ENCODE results near the gene SKIC2. TPM values are rescaled to one million over a fixed set of nuclear protein-coding genes. Genes with fewer than 3 reads are reported as not detected.

Gene SKIC2
- total and polyA plus RNA-seq, 2 of the 8 experiments (the other 6 are each of a cell fraction or from before 2014, with no cell fraction given): 42.1 to 59.7 TPM

DNA sequence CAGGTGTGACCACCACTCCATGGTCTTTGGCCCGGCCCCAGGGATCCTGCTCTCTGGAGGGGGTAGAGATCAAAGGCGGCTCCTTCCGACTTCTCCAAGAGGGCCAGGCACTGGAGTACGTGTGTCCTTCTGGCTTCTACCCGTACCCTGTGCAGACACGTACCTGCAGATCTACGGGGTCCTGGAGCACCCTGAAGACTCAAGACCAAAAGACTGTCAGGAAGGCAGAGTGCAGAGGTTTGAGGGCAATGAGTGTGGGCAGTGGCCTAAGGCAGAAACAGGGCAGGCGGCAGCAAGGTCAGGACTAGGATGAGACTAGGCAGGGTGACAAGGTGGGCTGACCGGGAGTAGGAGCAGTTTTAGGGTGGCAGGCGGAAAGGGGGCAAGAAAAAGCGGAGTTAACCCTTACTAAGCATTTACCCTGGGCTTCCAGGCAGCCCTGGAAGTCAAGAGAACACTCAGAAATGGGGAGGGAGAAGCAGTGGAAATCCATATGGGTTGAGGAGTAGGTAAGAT lies 12.5 kb upstream of the SKIC2 start:
- Histone ChIP-seq H3K9me3 (ENCODE audit: insufficient read depth in 2 of 2, low read depth in 1 of 2, low read length in 1 of 2) (no peaks in the 10 kb centered on the region), H4K5ac (ENCODE audit: insufficient read length, low read depth, low read length) (no peak overlapping the region), H4K8ac (ENCODE audit: extremely low read depth, insufficient read depth, low read length) (no peak overlapping the region), H4K91ac (replicated peaks; ENCODE audit: insufficient read length, low read length) (no peak overlapping the region), H2AK5ac (ENCODE audit: low read depth, low read length) (no peak overlapping the region), H3K36me3 (ENCODE audit: control insufficient read depth in 2 of 4, insufficient read depth in 4 of 4, low read length in 3 of 4) (peaks cover 3 to 7% (median 5%) of the 10 kb centered on the region in 4 experiments; a peak in 4 of 8 replicates), H3K4ac (replicated peaks; ENCODE audit: insufficient read length, low read depth, low read length) (no peak overlapping the region), H3K79me2 (ENCODE audit: control insufficient read depth in 1 of 2, insufficient read depth in 2 of 2, low read length in 2 of 2) (no peaks in the 10 kb centered on the region), H2BK120ac (replicated peaks; ENCODE audit: low read depth, low read length) (no peak overlapping the region), H3K4me3 (ENCODE audit: extremely low read depth in 1 of 4, insufficient read depth in 2 of 4, low read depth in 3 of 4, low read length in 4 of 4) (no peak overlapping the region), H3K27me3 (replicated peaks in 1 of 4; ENCODE audit: control insufficient read depth in 3 of 4, extremely low read depth in 1 of 4, insufficient read depth in 3 of 4, low read length in 3 of 4) (peaks cover 0 to 11% (median 2%) of the 10 kb centered on the region in 4 experiments; a peak in 3 of 7 replicates), H3K56ac (replicated peaks; ENCODE audit: insufficient read length, low read depth, low read length) (no peak overlapping the region), H3K4me2 (ENCODE audit: insufficient read depth in 1 of 2, low read depth in 2 of 2, low read length in 2 of 2) (no peak overlapping the region), H2BK20ac (ENCODE audit: low read length) (no peak overlapping the region), H3K14ac (ENCODE audit: insufficient read length) (no peak overlapping the region), H3K18ac (ENCODE audit: extremely low read depth, low read length) (no peak overlapping the region), H3K23ac (ENCODE audit: insufficient read length) (no peak overlapping the region), H2BK12ac (ENCODE audit: low read depth, low read length) (no peak overlapping the region), H3K79me1 (ENCODE audit: low read depth, low read length) (no peaks in the 10 kb centered on the region), H2AFZ (ENCODE audit: low read length) (no peak overlapping the region), H2BK5ac (ENCODE audit: low read depth, low read length) (no peak overlapping the region), H2BK15ac (ENCODE audit: low read length) (no peak overlapping the region), H3K9ac (replicated peaks in 1 of 4; ENCODE audit: extremely low read depth in 1 of 4, low read depth in 3 of 4, low read length in 3 of 4) (no peak overlapping the region), H3K27ac (ENCODE audit: low read depth, low read length) (no peak overlapping the region), H4K20me1 (replicated peaks in 1 of 2; ENCODE audit: control insufficient read depth in 1 of 2, insufficient read depth in 2 of 2, low read length in 2 of 2) (no peaks in the 10 kb centered on the region), H3K23me2 (ENCODE audit: low read depth, low read length) (no peaks in the 10 kb centered on the region), H3K4me1 (replicated peaks in 1 of 4; ENCODE audit: control insufficient read depth in 3 of 4, insufficient read depth in 4 of 4, low read length in 3 of 4) (peaks cover 0 to 2% (median 0%) of the 10 kb centered on the region in 4 experiments; a peak in 1 of 7 replicates)
- WGBS, 2 experiments (ENCODE audit: extremely low coverage in 1 of 2, insufficient coverage in 1 of 2, insufficient read length in 1 of 2, insufficient replicate concordance in 2 of 2, low coverage in 1 of 2, low lambda C conversion rate in 2 of 2, missing lambda C conversion rate in 1 of 2): 83% methylated on average over 11 of the region's 11 CpGs; no CpG with 5 or more reads in 1 of the 2 experiments
- ChIA-PET POLR2A (ENCODE audit: partially characterized antibody) (interaction anchor here (1.6 to 3.4 kb wide), 3 partner anchors 13 to 25 kb away, joined by 5 to 16 read pairs (median 5); partner anchors contain the start of genes DXO, NELFE and SKIC2), CTCF (ENCODE audit: partially characterized antibody) (interaction anchor here (1.1 to 2.0 kb wide), 4 partner anchors 12 to 101 kb away, joined by 3 to 6 read pairs (median 4); no protein-coding TSS in a partner anchor)
- DNase-seq (ENCODE audit: low read depth in 1 of 2, low spot score in 2 of 2): no peak
- FAIRE-seq: no peak
- TF ChIP-seq RXRA (IDR thresholded peaks at IDR 0.05; ENCODE audit: insufficient read depth, low read depth, low read length): no peak
- TF ChIP-seq EZH2 (IDR thresholded peaks at IDR 0.05; ENCODE audit: low read depth, low read length, severe bottlenecking): no peak
- no peak for TF ChIP-seq SIRT6 (IDR thresholded peaks at IDR 0.05; ENCODE audit: low read length)
- no peak for TF ChIP-seq GABPA (IDR thresholded peaks at IDR 0.05; ENCODE audit: borderline replicate concordance, insufficient read depth, low read length)
- TF ChIP-seq YY1 (IDR thresholded peaks at IDR 0.05; ENCODE audit: low read depth, low read length): no peak
- TF ChIP-seq KDM4A (IDR thresholded peaks at IDR 0.05; ENCODE audit: low read depth, low read length, severe bottlenecking): no peak
- TF ChIP-seq, protein P1, sequence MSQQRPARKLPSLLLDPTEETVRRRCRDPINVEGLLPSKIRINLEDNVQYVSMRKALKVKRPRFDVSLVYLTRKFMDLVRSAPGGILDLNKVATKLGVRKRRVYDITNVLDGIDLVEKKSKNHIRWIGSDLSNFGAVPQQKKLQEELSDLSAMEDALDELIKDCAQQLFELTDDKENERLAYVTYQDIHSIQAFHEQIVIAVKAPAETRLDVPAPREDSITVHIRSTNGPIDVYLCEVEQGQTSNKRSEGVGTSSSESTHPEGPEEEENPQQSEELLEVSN (IDR thresholded peaks at IDR 0.05): no peak
- no peak for TF ChIP-seq RBBP5 (IDR thresholded peaks at IDR 0.05; ENCODE audit: borderline replicate concordance, low read depth, low read length)
- TF ChIP-seq CEBPB (IDR thresholded peaks at IDR 0.05; ENCODE audit: low read depth, low read length): no peak
- no peak for TF ChIP-seq POLR2AphosphoS5 (IDR thresholded peaks at IDR 0.05; ENCODE audit: low read depth, low read length)
- TF ChIP-seq EGR1 (IDR thresholded peaks at IDR 0.05; ENCODE audit: borderline replicate concordance, low read depth, low read length): no peak
- TF ChIP-seq, protein P2, sequence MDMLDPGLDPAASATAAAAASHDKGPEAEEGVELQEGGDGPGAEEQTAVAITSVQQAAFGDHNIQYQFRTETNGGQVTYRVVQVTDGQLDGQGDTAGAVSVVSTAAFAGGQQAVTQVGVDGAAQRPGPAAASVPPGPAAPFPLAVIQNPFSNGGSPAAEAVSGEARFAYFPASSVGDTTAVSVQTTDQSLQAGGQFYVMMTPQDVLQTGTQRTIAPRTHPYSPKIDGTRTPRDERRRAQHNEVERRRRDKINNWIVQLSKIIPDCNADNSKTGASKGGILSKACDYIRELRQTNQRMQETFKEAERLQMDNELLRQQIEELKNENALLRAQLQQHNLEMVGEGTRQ (IDR thresholded peaks at IDR 0.05; ENCODE audit: low read length): no peak
